ENCODE data around the gene HIGD2A. TPM values are rescaled to one million over a fixed set of nuclear protein-coding genes. Genes with fewer than 3 reads are reported as not detected.

HIGD2A gene
- total RNA-seq, 4 donors from 2014 or later, result 105 to 134 (median 116) TPM

DNA sequence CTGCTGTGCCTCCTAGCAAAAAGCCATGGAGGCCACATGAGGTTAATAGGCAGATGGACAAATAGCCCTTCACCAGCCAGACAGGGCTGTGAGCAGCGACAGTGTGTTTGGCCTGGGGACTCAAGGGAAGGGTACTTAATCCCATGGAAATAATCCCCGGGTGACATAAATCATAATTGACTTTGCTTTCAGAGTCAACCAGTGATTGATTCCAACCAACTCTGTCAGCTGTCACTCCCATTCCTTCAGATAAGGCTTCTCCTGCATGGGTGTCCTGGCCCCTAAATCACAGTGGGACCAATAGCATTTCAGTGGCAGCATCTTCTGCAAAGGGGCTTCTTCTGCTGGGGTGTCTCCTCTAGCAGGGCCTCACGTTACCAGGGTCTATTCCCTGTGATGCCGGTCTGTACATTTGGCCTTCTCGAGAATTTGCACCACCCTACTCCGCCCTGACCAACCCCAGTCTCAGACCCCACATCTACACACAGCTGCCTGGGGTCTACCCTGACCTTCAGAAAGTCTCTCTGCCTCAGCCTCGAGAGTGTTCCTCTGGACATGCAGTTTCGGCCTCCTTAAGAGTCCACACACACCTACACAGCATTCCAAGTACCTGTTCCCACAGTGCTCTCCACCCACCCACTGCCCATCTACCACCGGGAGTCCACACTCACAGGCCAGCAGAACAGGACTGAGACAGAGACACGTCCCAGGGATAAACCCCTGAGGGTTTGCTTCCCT lies 24.1 kb downstream of the HIGD2A start:
- TF ChIP-seq, protein P1, sequence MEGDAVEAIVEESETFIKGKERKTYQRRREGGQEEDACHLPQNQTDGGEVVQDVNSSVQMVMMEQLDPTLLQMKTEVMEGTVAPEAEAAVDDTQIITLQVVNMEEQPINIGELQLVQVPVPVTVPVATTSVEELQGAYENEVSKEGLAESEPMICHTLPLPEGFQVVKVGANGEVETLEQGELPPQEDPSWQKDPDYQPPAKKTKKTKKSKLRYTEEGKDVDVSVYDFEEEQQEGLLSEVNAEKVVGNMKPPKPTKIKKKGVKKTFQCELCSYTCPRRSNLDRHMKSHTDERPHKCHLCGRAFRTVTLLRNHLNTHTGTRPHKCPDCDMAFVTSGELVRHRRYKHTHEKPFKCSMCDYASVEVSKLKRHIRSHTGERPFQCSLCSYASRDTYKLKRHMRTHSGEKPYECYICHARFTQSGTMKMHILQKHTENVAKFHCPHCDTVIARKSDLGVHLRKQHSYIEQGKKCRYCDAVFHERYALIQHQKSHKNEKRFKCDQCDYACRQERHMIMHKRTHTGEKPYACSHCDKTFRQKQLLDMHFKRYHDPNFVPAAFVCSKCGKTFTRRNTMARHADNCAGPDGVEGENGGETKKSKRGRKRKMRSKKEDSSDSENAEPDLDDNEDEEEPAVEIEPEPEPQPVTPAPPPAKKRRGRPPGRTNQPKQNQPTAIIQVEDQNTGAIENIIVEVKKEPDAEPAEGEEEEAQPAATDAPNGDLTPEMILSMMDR (IDR thresholded peaks at IDR 0.05), result no peak
- no peak for DNase-seq (ENCODE audit: low spot score)
- ATAC-seq (ENCODE audit: low FRiP score), result no peak

DNA sequence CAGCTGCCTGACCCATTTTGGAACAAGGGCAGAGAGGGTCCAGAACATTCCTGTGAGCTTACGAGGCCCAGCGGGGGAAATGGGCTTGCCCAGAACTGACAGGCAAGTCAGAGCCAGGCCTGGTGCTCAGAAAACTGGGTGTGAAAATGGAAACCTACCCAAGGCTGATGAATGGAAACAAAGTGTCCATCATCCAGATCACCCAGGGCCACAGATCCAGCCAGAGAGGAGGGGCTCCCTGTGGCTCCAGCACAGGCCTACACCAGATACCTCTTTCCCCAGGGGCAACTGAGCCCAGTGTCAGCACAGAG lies 24.7 kb downstream of the HIGD2A start:
- TF ChIP-seq, protein P1 (IDR thresholded peaks at IDR 0.05), result no peak
- DNase-seq (ENCODE audit: low spot score) (no peak), ATAC-seq (ENCODE audit: low FRiP score) (peak; percentile 35)

DNA sequence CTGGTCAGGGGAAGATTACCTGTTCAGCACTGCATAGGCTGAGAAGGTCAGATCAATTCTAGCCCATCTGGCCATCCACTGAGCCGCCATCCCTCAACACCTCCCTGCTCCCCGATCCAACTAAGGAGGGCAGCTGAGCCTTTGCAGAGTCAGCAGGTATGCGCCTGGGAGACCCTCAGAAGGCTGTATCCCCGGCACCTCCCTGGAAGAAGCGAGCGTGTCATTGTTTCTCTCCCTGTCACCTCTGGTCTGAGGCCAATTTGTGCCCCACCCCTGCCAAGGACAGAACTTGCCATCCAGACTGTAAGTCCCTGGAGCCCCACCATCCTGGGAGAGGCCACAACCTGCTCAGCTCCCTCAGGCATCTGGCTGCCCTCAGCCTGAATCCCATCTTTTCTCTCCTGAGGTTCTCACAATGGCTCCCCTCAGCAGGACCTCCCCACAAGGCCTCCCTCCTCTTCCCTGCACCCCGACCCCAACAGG lies 25.2 kb downstream of the HIGD2A start:
- TF ChIP-seq, protein P1 (IDR thresholded peaks at IDR 0.05), result no peak
- ATAC-seq (ENCODE audit: low FRiP score) (no peak), DNase-seq (ENCODE audit: low spot score) (no peak)

DNA sequence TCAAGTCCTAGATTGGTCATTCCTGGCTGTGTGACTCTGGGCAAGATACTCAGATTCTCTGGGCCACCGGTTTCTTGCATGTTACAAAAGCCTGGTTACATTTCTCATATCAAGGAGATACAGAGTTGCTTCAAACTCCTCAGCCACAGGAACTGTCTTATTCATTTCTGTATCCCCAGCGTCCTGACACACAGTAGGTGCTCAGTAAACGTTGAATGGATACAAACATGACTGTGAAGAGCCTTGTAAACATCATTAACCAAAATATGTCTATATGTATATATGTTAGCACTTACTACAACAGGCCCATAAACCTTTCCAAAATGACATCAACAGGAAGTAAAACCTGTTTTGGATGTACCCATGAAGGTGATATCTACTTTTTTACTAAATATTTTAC lies 26.2 kb downstream of the HIGD2A start:
- ATAC-seq (ENCODE audit: low FRiP score) (no peak), DNase-seq (ENCODE audit: low spot score) (no peak)
- TF ChIP-seq, protein P1 (IDR thresholded peaks at IDR 0.05), result no peak

DNA sequence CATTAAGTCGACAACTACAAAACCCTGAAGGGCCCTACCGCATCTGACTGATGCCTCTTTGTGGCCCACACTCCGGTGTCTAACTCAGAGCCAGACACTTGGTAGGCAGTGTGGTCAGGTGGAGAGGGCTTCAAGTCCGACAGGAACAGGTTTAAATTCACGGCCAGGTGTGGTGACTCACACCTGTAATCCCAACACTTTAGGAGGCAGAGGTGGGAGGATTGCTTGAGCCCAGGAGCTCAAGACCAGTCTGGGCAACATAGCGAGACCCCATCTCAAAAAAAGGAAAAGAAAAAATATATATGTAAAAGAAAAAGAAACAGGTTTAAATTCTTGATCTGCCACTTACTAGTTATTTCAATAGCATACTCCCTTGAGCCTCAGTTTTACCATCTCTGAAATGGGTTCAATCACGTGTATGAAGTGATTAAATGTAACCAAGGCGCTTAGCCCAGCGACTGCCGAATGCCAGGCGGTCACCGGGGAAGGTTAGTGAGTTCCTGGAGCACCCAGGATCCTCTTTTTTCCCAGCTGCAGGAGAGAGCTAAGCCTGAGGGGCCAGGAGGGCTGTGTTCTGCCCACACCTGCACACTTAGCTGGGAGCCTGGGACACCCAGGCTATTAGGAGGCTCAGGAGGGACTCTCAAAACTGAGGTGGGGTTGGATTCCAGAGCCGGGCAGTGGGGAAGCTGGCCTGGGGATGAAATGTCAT lies 26.8 kb downstream of the HIGD2A start:
- TF ChIP-seq, protein P1 (IDR thresholded peaks at IDR 0.05), result no peak
- DNase-seq (ENCODE audit: low spot score), result no peak
- no peak for ATAC-seq (ENCODE audit: low FRiP score)

DNA sequence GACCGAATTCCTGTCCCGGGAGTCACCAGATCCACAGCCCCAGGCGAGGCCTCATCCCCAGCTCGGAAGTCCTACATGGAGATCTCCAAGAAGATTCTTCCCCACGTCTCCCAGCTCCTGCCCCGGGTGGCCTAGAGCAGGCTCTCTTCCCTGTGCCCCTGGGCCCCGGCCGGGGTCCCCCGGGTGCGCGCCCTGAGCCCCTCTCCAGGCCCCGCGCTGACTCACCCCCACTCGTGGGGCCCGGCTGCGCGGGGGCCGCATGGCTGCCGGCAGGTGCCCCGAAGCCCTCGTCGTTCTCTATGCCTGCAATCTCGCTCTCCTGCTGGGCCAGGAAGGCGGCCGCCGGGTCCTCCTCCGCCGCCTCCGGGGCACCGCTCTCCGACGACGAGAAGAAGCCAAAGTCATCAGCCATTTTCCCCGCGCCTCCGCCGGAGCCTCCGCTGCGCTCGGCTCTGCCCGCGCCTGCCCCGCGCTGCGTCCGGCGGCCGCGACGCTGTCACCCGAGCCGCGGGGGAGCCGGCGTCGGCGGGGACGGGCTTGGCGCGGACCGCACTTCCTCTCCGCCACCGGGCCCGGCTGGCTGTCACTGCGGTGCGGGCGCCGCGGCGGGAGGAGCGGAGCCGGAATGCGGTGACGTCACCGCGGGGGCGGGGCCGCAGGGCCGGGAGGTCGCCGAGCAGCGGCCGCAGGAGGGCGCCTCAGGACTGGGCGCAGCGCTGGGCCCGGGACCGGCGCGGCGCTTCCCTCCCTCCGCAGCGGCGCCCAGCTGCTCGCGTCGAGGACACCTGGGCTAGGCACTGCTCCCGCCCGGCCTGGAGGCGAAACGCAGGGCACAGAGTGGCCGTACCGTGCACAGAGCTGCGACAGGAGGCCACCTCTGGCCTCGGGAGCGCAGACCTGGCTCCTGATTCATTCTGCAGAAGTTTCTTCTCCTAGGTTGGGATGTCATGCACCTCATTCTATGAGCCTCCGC lies 27.7 kb downstream of the HIGD2A start, which contains the start of gene CLTB:
Gene CLTB, minus strand, starts transcription at position 588 of the 973 bp plus-strand sequence. Its CDS starts 176 bp downstream, at position 412.
- TF ChIP-seq, protein P1 (IDR thresholded peaks at IDR 0.05), result peak in 2 of 3 donors; percentile 27 to 62
- DNase-seq (ENCODE audit: low spot score), result peak; percentile 72
- ATAC-seq (ENCODE audit: low FRiP score), result peak; percentile 92
